PC-3 (cell line): ENCODE results near the gene KIN. TPM values are rescaled to one million over a fixed set of nuclear protein-coding genes. Genes with fewer than 3 reads are reported as not detected.

Experiments used
- ATAC-seq: fragments of 200-7000 bp; cut with Tn5 transposase; 2 replicates; pipeline ENCODE4 v1.9.1; 2020; ENCODE audit warnings: mild to moderate bottlenecking, moderate library complexity
- BruUV-seq: library from RNA; stranded (reverse); fragments of 400-500 nt; replicated peaks from 2 replicates; lab custom pipeline; 2021; lab: Mats Ljungman, UMichigan
- CTCF ChIA-PET: fragments of 300-600 bp; sonication (Branson Sonifier 250); formaldehyde crosslinking; loops from one replicate; lab custom pipeline; 2022; ENCODE audit warnings: antibody characterized with exemption; lab: Charles Lee
- POLR2A ChIA-PET: fragments of 300-600 bp; sonication (Branson Sonifier 250); formaldehyde crosslinking; loops from one replicate; lab custom pipeline; 2022; ENCODE audit warnings: antibody characterized with exemption; ENCODE audit not compliant: unreplicated experiment; lab: Charles Lee
- DNase-seq: peaks from one replicate; pipeline ENCODE4 v3.0.0-alpha.2; 2015
- H2AFZ ChIP-seq: fragments of 300-600 bp; sonication (generic); 2 replicates; pipeline ENCODE4 v1.6.0; 2016; ENCODE audit warnings: antibody characterized with exemption, low read length
- H3F3A ChIP-seq: fragments of 300-600 bp; sonication (generic); one replicate; pipeline ENCODE4 v1.6.0; 2017; ENCODE audit warnings: antibody characterized with exemption, low read length, control low read depth, mild to moderate bottlenecking; ENCODE audit not compliant: unreplicated experiment
- H3K27ac ChIP-seq: fragments of 300-600 bp; sonication (generic); 2 replicates; pipeline ENCODE4 v1.5.1; 2016; ENCODE audit warnings: mild to moderate bottlenecking, low read length
- H3K27me3 ChIP-seq: fragments of 300-600 bp; sonication (generic); 2 replicates; pipeline ENCODE4 v1.6.1; 2016; ENCODE audit warnings: low read length, mixed read lengths
- H3K36me3 ChIP-seq: fragments of 300-600 bp; sonication (generic); 2 replicates; pipeline ENCODE4 v1.6.1; 2016; ENCODE audit warnings: low read depth, mixed run types, low read length, mixed read lengths
- H3K4me1 ChIP-seq: fragments of 300-600 bp; sonication (generic); 2 replicates; pipeline ENCODE4 v1.5.1; 2016; ENCODE audit warnings: low read length; ENCODE audit not compliant: insufficient read depth
- H3K4me2 ChIP-seq: fragments of 300-600 bp; sonication (generic); 2 replicates; pipeline ENCODE4 v1.6.0; 2016; ENCODE audit warnings: low read length
- H3K4me3 ChIP-seq: fragments of 300-600 bp; sonication (generic); 2 replicates; pipeline ENCODE4 v1.5.1; 2016; ENCODE audit warnings: mild to moderate bottlenecking, low read length, mixed read lengths
- H3K79me2 ChIP-seq: fragments of 300-600 bp; sonication (generic); 2 replicates; pipeline ENCODE4 v1.6.1; 2017; ENCODE audit warnings: low read length, mixed read lengths
- H3K9ac ChIP-seq: fragments of 300-600 bp; sonication (generic); 2 replicates; pipeline ENCODE4 v1.6.0; 2016; ENCODE audit warnings: mild to moderate bottlenecking, low read length
- H3K9me2 ChIP-seq: fragments of 300-600 bp; sonication (generic); replicated peaks from 2 replicates; pipeline ENCODE4 v1.6.1; 2016; ENCODE audit warnings: mixed run types, low read length, mixed read lengths
- H3K9me3 ChIP-seq: fragments of 300-600 bp; sonication (generic); 2 replicates; pipeline ENCODE4 v1.6.1; 2016; ENCODE audit warnings: low read length, mixed read lengths
- H4K20me1 ChIP-seq: fragments of 300-600 bp; sonication (generic); 2 replicates; pipeline ENCODE4 v1.6.1; 2016; ENCODE audit warnings: low read length, mixed read lengths
- CTCF ChIP-seq: fragments of 300-600 bp; sonication (generic); conservative IDR thresholded peaks from 2 replicates; pipeline ENCODE4 v1.5.1; 2017; ENCODE audit warnings: antibody characterized with exemption, low read depth, mild to moderate bottlenecking, low read length
- EZH2 ChIP-seq: fragments of 300-600 bp; sonication (generic); IDR thresholded peaks from one replicate; pipeline ENCODE4 v1.6.1; 2017; ENCODE audit warnings: antibody characterized with exemption, mild to moderate bottlenecking, low read length; ENCODE audit not compliant: unreplicated experiment
- EZH2phosphoT487 ChIP-seq: fragments of 300-600 bp; sonication (generic); IDR thresholded peaks from 2 replicates; pipeline ENCODE4 v1.6.1; 2018; ENCODE audit warnings: mild to moderate bottlenecking, antibody characterized with exemption, low read length, borderline replicate concordance
- intact Hi-C: fragments of 100-400 bp; cut with micrococcal nuclease; formaldehyde crosslinking; loops from 2 replicates; pipeline ENCODE4 v1.9.0; 2023
- total RNA-seq: library from RNA; depleted of rRNA; stranded (reverse); fragments of >200 nt; gene quantifications from 2 replicates; pipeline ENCODE4 v1.2.3, GENCODE V29; 2014

Gene KIN
- total RNA-seq, 1 experiment from 2014 or later, result 2.4 TPM

GRCh38 chr10:7744307-7744706 is 43.5 kb downstream of the KIN start:
- intact Hi-C loops, result no loop called here
- no peak overlapping the region for H3K9ac ChIP-seq
- DNase-seq (no peak), ATAC-seq (no peak)
- no TSS peak for BruUV-seq
- H3K9me2 ChIP-seq, result no peaks in the 10 kb centered on the region
- TF ChIP-seq EZH2, result no peak
- TF ChIP-seq CTCF, result no peak
- no peak for TF ChIP-seq EZH2phosphoT487
- no peaks in the 10 kb centered on the region for H3K27me3 ChIP-seq
- no peak overlapping the region for H2AFZ ChIP-seq
- no peak overlapping the region for H3K27ac ChIP-seq
- no peaks in the 10 kb centered on the region for H3K36me3 ChIP-seq
- CTCF ChIA-PET, result no interaction called here
- no peaks in the 10 kb centered on the region for H3K9me3 ChIP-seq
- H4K20me1 ChIP-seq, result no peaks in the 10 kb centered on the region
- H3K4me3 ChIP-seq, result no peak overlapping the region
- H3K4me1 ChIP-seq, result no peaks in the 10 kb centered on the region
- H3F3A ChIP-seq, result no peaks in the 10 kb centered on the region
- H3K79me2 ChIP-seq, result no peaks in the 10 kb centered on the region
- H3K4me2 ChIP-seq, result no peak overlapping the region
- POLR2A ChIA-PET, result no interaction called here

GRCh38 chr10:7738536-7739407 is 49.0 kb downstream of the KIN start:
- no peaks in the 10 kb centered on the region for H3K9me3 ChIP-seq
- no peak overlapping the region for H3K9ac ChIP-seq
- intact Hi-C loops, result no loop called here
- DNase-seq, result no peak
- no peaks in the 10 kb centered on the region for H3K4me1 ChIP-seq
- no peak overlapping the region for H2AFZ ChIP-seq
- no peaks in the 10 kb centered on the region for H3K36me3 ChIP-seq
- TF ChIP-seq EZH2, result no peak
- TF ChIP-seq EZH2phosphoT487, result no peak
- TF ChIP-seq CTCF, result no peak
- H3K9me2 ChIP-seq, result no peaks in the 10 kb centered on the region
- no peaks in the 10 kb centered on the region for H3F3A ChIP-seq
- no peaks in the 10 kb centered on the region for H3K27me3 ChIP-seq
- H4K20me1 ChIP-seq, result no peaks in the 10 kb centered on the region
- no peak for ATAC-seq
- no peak overlapping the region for H3K27ac ChIP-seq
- CTCF ChIA-PET, result interaction anchor here (0.6 kb wide), 1 partner anchor 144 kb away, joined by 3 read pairs; no protein-coding TSS in a partner anchor
- no TSS peak for BruUV-seq
- H3K4me2 ChIP-seq, result no peak overlapping the region
- POLR2A ChIA-PET, result no interaction called here
- no peak overlapping the region for H3K4me3 ChIP-seq
- H3K79me2 ChIP-seq, result no peaks in the 10 kb centered on the region

GRCh38 chr10:7734821-7735220 is 53.0 kb downstream of the KIN start:
- TF ChIP-seq EZH2phosphoT487 (no peak), EZH2 (no peak), CTCF (no peak)
- no peaks in the 10 kb centered on the region for H3K9me3 ChIP-seq
- H3K9ac ChIP-seq, result no peak overlapping the region
- no peak overlapping the region for H3K4me2 ChIP-seq
- CTCF ChIA-PET, result no interaction called here
- ATAC-seq, result no peak
- no peaks in the 10 kb centered on the region for H3K36me3 ChIP-seq
- POLR2A ChIA-PET, result no interaction called here
- no TSS peak for BruUV-seq
- H3K4me1 ChIP-seq, result no peaks in the 10 kb centered on the region
- no peaks in the 10 kb centered on the region for H4K20me1 ChIP-seq
- H3K27me3 ChIP-seq, result peaks cover 5% of the 10 kb centered on the region; the same call in 1 of the 2 replicates
- no peak overlapping the region for H2AFZ ChIP-seq
- no peaks in the 10 kb centered on the region for H3K9me2 ChIP-seq
- no peak overlapping the region for H3K4me3 ChIP-seq
- no peak overlapping the region for H3K27ac ChIP-seq
- no peaks in the 10 kb centered on the region for H3K79me2 ChIP-seq
- no peaks in the 10 kb centered on the region for H3F3A ChIP-seq
- intact Hi-C loops, result no loop called here
- DNase-seq, result no peak
